BLaER1 treated with 17β-estradiol and CSF1 and Interleukin-3, amounts not matched to agents 10 nM and 100 nM (cell line): ENCODE measurements around the gene TC2N.
"Not testable (repeated sequence)": the region's sequence is repeated elsewhere in the genome, so short reads cannot be mapped to it uniquely, and the experiment has no call there.

Source experiments
- H3K27ac ChIP-seq, 11 experiments: shearing (Covaris generic); formaldehyde crosslinking; 2 replicates each; pipeline ENCODE4 v1.8.1; 2022
- H3K27me3 ChIP-seq, 11 experiments: shearing (Covaris generic); formaldehyde crosslinking; 2 replicates each; pipeline ENCODE4 v1.8.1; 2022
- H3K36me3 ChIP-seq, 11 experiments: shearing (Covaris generic); formaldehyde crosslinking; 2 replicates each; pipeline ENCODE4 v1.8.1; 2022
- H3K4me1 ChIP-seq, 10 experiments: shearing (Covaris generic); formaldehyde crosslinking; 2 replicates each; pipeline ENCODE4 v1.8.1; 2022
- H3K4me2 ChIP-seq, 11 experiments: shearing (Covaris generic); formaldehyde crosslinking; 2 replicates each; pipeline ENCODE4 v1.8.1; 2022
- H3K4me3 ChIP-seq, 10 experiments: shearing (Covaris generic); formaldehyde crosslinking; 2 replicates each; pipeline ENCODE4 v1.8.1; 2022
- H3K9ac ChIP-seq, 11 experiments: shearing (Covaris generic); formaldehyde crosslinking; 2 replicates each; pipeline ENCODE4 v1.8.1; 2022
- H3K9me3 ChIP-seq, 11 experiments: shearing (Covaris generic); formaldehyde crosslinking; replicated peaks in 1 of 11; 2 replicates each; pipeline ENCODE4 v1.8.1; 2022
- H4K20me1 ChIP-seq, 11 experiments: shearing (Covaris generic); formaldehyde crosslinking; 2 replicates each; pipeline ENCODE4 v1.8.1; 2022
- Cebpa-rat ChIP-seq, 11 experiments: shearing (Covaris generic); IDR thresholded peaks; 2 replicates each; pipeline ENCODE4 v1.8.1; 2022

TC2N gene

GRCh38 chr14:91745344-91745743, 122.0 kb downstream of the TC2N start:
- H3K4me3 ChIP-seq = no peak overlapping the region
- no peak for TF ChIP-seq Cebpa-rat (IDR thresholded peaks at IDR 0.05)
- H3K27ac ChIP-seq = peak overlapping the region in 2 of 11 experiments; percentile 12 to 41; a peak in 2 of 22 replicates
- no peak overlapping the region for H3K9ac ChIP-seq
- no peaks in the 10 kb centered on the region for H4K20me1 ChIP-seq
- no peaks in the 10 kb centered on the region for H3K36me3 ChIP-seq
- peak overlapping the region in 2 of 11 experiments; percentile 21 to 31; a peak in 2 of 22 replicates for H3K4me2 ChIP-seq
- H3K9me3 ChIP-seq = no peaks in the 10 kb centered on the region
- peaks cover 0 to 15% (median 0%) of the 10 kb centered on the region in 10 experiments; a peak in 4 of 20 replicates for H3K4me1 ChIP-seq
- no peaks in the 10 kb centered on the region for H3K27me3 ChIP-seq

GRCh38 chr14:91744068-91744480, 123.3 kb downstream of the TC2N start:
- Histone ChIP-seq H3K27me3 (no peaks in the 10 kb centered on the region), H3K4me2 (peak overlapping the region in 2 of 11 experiments; percentile 6 to 13; a peak in 1 of 22 replicates), H3K27ac (peak overlapping the region in 2 of 11 experiments; percentile 12 to 41; a peak in 1 of 22 replicates), H3K4me3 (no peak overlapping the region), H3K4me1 (peaks cover 0 to 15% (median 0%) of the 10 kb centered on the region in 10 experiments; a peak in 4 of 20 replicates), H3K9ac (no peak overlapping the region), H3K36me3 (no peaks in the 10 kb centered on the region), H4K20me1 (no peaks in the 10 kb centered on the region), H3K9me3 (no peaks in the 10 kb centered on the region)
- TF ChIP-seq Cebpa-rat (IDR thresholded peaks at IDR 0.05) = no peak

DNA sequence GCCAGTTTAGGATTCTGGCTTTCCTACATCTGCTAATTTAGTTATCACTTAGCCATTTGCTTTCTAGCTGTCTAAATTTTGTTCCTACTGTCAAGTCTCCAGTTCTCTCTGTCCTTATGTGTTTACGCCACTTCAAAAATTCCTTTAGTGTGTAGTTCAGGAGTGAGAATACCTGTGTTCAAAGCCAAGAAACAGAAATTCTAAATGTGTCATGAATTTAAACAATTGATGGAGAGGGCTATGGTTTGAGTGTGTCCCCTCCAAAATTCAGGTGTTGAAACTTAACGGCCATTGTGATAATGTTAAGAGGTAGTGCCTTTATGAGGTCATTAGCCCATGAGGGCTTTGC, 124.1 kb downstream of the TC2N start:
- Histone ChIP-seq H3K4me1 (peaks cover 0 to 15% (median 0%) of the 10 kb centered on the region in 10 experiments; a peak in 4 of 20 replicates), H3K9ac (no peak overlapping the region), H3K4me2 (no peak overlapping the region), H3K27ac (no peak overlapping the region), H3K9me3 (no peaks in the 10 kb centered on the region), H3K27me3 (no peaks in the 10 kb centered on the region), H3K4me3 (no peak overlapping the region), H4K20me1 (no peaks in the 10 kb centered on the region), H3K36me3 (no peaks in the 10 kb centered on the region)
- TF ChIP-seq Cebpa-rat (IDR thresholded peaks at IDR 0.05) = no peak

GRCh38 chr14:91742621-91743304, 124.6 kb downstream of the TC2N start:
- no peak overlapping the region for H3K4me3 ChIP-seq
- no peak for TF ChIP-seq Cebpa-rat (IDR thresholded peaks at IDR 0.05)
- no peaks in the 10 kb centered on the region for H3K9me3 ChIP-seq
- H3K27me3 ChIP-seq = no peaks in the 10 kb centered on the region
- H3K36me3 ChIP-seq = no peaks in the 10 kb centered on the region
- no peak overlapping the region for H3K9ac ChIP-seq
- peaks cover 0 to 15% (median 0%) of the 10 kb centered on the region in 10 experiments; a peak in 4 of 20 replicates for H3K4me1 ChIP-seq
- no peaks in the 10 kb centered on the region for H4K20me1 ChIP-seq
- no peak overlapping the region for H3K27ac ChIP-seq
- no peak overlapping the region for H3K4me2 ChIP-seq

- H3K9ac ChIP-seq, H4K20me1 ChIP-seq, H3K27me3 ChIP-seq, H3K4me2 ChIP-seq, H3K4me1 ChIP-seq, H3K9me3 ChIP-seq, H3K4me3 ChIP-seq, H3K36me3 ChIP-seq, H3K27ac ChIP-seq: not testable (repeated sequence)
These were observed 127.5 kb downstream of the TC2N start for GRCh38 chr14:91739867-91740266.

DNA sequence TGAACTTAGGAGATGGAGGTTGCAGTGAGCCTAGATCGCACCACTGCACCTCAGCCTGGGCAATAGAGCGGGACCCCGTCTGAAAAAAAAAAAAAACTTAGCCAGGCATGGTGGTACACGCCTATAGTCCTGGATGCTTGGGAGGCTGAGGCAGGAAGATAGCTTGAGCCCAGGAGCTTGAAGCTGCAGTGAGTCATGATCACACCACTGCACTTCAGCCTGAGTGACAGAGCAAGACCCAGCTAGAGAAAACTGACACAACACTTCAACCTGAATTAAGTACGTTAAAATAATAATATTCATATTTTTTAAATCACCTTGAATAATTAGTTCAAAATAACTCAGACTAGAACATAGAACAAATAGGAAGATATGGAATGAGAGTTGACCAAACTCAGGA, 129.7 kb downstream of the TC2N start:
- no peak overlapping the region for H3K4me3 ChIP-seq

DNA sequence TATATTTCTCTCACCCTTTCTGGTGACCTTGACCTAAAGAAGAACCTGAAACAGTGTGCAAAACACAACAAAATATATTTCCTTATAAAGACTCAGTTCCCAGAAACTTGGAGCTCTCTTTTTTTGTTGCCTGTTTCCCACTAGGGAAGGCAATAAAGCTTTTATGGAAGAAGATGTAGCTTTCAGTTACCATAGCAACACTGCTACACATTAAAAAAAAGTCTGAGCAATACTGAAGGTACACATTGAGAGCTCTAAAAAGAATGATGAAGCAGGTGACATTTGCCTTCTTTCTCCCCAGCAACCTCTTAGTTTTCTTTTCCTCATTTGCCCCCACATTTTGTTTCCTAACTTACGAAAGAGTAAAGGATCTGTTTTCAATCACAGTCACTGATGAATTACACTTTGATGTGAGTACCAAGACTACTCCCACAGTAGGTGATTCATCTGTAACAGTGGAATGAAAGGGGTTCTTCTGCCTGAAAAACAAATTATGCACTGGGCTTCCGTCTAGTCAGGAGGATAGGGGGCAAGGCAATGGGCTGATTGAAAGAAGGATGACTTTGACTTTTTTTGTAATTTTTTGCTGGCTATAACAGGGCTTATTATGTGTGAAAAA, 134.4 kb downstream of the TC2N start:
- TF ChIP-seq Cebpa-rat (IDR thresholded peaks at IDR 0.05) = no peak
- no peaks in the 10 kb centered on the region for H3K9me3 ChIP-seq

More for the DNA sequence above, 129.7 kb downstream of the TC2N start:
- Histone ChIP-seq H4K20me1 (no peaks in the 10 kb centered on the region), H3K9ac (no peak overlapping the region), H3K27me3 (no peaks in the 10 kb centered on the region), H3K4me1 (no peaks in the 10 kb centered on the region), H3K27ac (no peak overlapping the region), H3K4me2 (no peak overlapping the region), H3K9me3 (no peaks in the 10 kb centered on the region), H3K36me3 (no peaks in the 10 kb centered on the region)
- TF ChIP-seq Cebpa-rat (IDR thresholded peaks at IDR 0.05) = no peak

DNA sequence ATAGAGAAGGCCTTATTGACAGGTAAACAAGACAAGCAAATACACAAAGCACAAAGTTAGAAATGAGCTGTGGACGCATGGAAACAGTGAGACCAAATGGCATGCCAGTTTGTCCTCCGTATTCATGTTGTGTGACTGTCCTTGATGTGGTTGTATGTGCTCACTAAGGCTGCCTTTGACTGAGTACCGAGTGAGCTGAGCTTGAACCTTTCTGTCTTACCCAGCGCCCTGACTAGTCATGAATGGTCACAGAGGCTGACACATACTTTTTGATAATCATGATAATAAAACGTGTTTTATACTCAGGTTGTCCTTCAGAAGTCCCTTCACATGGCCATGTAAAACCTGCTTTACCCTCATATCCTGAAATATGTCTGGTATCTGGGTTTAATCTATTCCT, 134.9 kb downstream of the TC2N start:
- Histone ChIP-seq H3K4me1 (no peaks in the 10 kb centered on the region), H3K9ac (no peak overlapping the region), H3K4me3 (no peak overlapping the region), H3K27ac (no peak overlapping the region), H3K9me3 (no peaks in the 10 kb centered on the region), H4K20me1 (no peaks in the 10 kb centered on the region), H3K36me3 (no peaks in the 10 kb centered on the region), H3K27me3 (no peaks in the 10 kb centered on the region), H3K4me2 (no peak overlapping the region)
- TF ChIP-seq Cebpa-rat (IDR thresholded peaks at IDR 0.05) = no peak

More for the DNA sequence above, 134.4 kb downstream of the TC2N start:
- Histone ChIP-seq H3K9ac (no peak overlapping the region), H3K27ac (no peak overlapping the region), H3K4me2 (no peak overlapping the region), H3K4me1 (no peaks in the 10 kb centered on the region), H3K4me3 (no peak overlapping the region), H4K20me1 (no peaks in the 10 kb centered on the region), H3K36me3 (no peaks in the 10 kb centered on the region), H3K27me3 (no peaks in the 10 kb centered on the region)

GRCh38 chr14:91731986-91732385, 135.3 kb downstream of the TC2N start, which contains the start of gene CATSPERB:
CATSPERB (minus strand) TSS chr14:91732086; CDS start chr14:91729479, 2,607 bp downstream.
- no peak for TF ChIP-seq Cebpa-rat (IDR thresholded peaks at IDR 0.05)
- Histone ChIP-seq H3K9ac (no peak within 1 kb of the TSS), H3K27ac (no peak within 1 kb of the TSS), H3K4me2 (no peak within 1 kb of the TSS), H4K20me1 (no peaks in the 10 kb centered on the region), H3K27me3 (no peaks in the 10 kb centered on the region), H3K36me3 (no peaks in the 10 kb centered on the region), H3K4me1 (no peaks in the 10 kb centered on the region), H3K9me3 (no peaks in the 10 kb centered on the region), H3K4me3 (no peak within 1 kb of the TSS)

DNA sequence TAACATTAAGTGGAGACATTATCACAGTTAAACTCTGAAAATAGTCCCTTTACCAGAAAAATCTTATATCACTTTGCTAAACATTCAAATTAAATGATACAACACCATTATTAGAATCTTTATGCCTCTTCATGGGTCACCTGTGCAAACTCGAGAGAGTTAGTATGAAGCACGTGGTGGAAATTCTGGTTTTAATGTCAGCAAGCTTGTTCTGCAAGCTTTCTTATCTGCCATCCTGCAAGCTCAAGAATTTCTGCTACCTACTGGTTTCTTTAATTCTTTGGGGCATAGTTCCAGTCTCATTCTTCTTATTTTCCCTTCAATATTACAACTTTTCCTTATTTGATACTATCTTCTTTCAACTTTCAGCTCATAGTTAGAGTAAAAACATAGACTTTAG, 136.3 kb downstream of the TC2N start:
- Histone ChIP-seq H3K27me3 (no peaks in the 10 kb centered on the region), H3K4me1 (no peaks in the 10 kb centered on the region), H3K4me2 (no peak overlapping the region)

More for the DNA sequence above, 136.3 kb downstream of the TC2N start:
- no peak for TF ChIP-seq Cebpa-rat (IDR thresholded peaks at IDR 0.05)
- Histone ChIP-seq H3K9ac (no peak overlapping the region), H3K9me3 (no peaks in the 10 kb centered on the region), H4K20me1 (no peaks in the 10 kb centered on the region), H3K36me3 (no peaks in the 10 kb centered on the region), H3K27ac (no peak overlapping the region), H3K4me3 (no peak overlapping the region)
